ENCODE results near the gene UPF3A. TPM values are rescaled to one million over a fixed set of nuclear protein-coding genes. Genes with fewer than 3 reads are reported as not detected.
"Not testable (repeated sequence)": the region's sequence is repeated elsewhere in the genome, so short reads cannot be mapped to it uniquely, and the experiment has no call there.

Gene UPF3A
- total RNA-seq, 1 experiment from 2014 or later: 88.3 TPM

GRCh38 chr13:114244637-114245036 is 36.8 kb upstream of the UPF3A start:
- Histone ChIP-seq H3K4me1 (no peaks in the 10 kb centered on the region), H3K9me3 (no peaks in the 10 kb centered on the region), H3K4me3 (ENCODE audit: low read depth, low read length) (no peak overlapping the region), H3K27me3 (replicated peaks; ENCODE audit: control insufficient read depth, insufficient read depth, low read length) (no peaks in the 10 kb centered on the region), H3K36me3 (ENCODE audit: control insufficient read depth, insufficient read depth, low read length) (peaks cover 7% of the 10 kb centered on the region)
- no TSS peak for BruUV-seq (replicated peaks)
- no peak overlapping the region for H3K4me3 Mint-ChIP-seq (ENCODE audit: unreplicated experiment)
- H3K9me3 Mint-ChIP-seq (ENCODE audit: unreplicated experiment): no peaks in the 10 kb centered on the region
- peaks cover 83% of the 10 kb centered on the region for H3K36me3 Mint-ChIP-seq (ENCODE audit: insufficient read depth, unreplicated experiment)
- POLR2A ChIA-PET: no interaction called here
- TF ChIP-seq CTCF (IDR thresholded peaks at IDR 0.05; ENCODE audit: insufficient read depth in 1 of 2, low read depth in 1 of 2, low read length in 1 of 2, severe bottlenecking in 1 of 2, unreplicated experiment in 1 of 2): no peak
- no peaks in the 10 kb centered on the region for H3K27me3 Mint-ChIP-seq (ENCODE audit: insufficient read depth, unreplicated experiment)
- no peak overlapping the region for H3K27ac Mint-ChIP-seq (ENCODE audit: unreplicated experiment)
- CTCF ChIA-PET: no interaction called here
- intact Hi-C loops (cut with micrococcal nuclease; ENCODE audit: unreplicated experiment): no loop called here
- DNase-seq: no peak
- H3K4me1 Mint-ChIP-seq (ENCODE audit: low read depth, unreplicated experiment): no peaks in the 10 kb centered on the region

GRCh38 chr13:114248011-114248410 is 33.4 kb upstream of the UPF3A start:
- POLR2A ChIA-PET: no interaction called here

GRCh38 chr13:114249077-114249476 is 32.3 kb upstream of the UPF3A start:
- POLR2A ChIA-PET: no interaction called here
- intact Hi-C loops (cut with micrococcal nuclease; ENCODE audit: unreplicated experiment): no loop called here

More at GRCh38 chr13:114248011-114248410, 33.4 kb upstream of the UPF3A start:
- no TSS peak for BruUV-seq (replicated peaks)
- H3K9me3 ChIP-seq: no peaks in the 10 kb centered on the region
- Mint-ChIP-seq H3K27me3 (ENCODE audit: insufficient read depth, unreplicated experiment) (no peaks in the 10 kb centered on the region), H3K36me3 (ENCODE audit: insufficient read depth, unreplicated experiment) (peaks cover 68% of the 10 kb centered on the region), H3K9me3 (ENCODE audit: unreplicated experiment) (no peaks in the 10 kb centered on the region), H3K4me3 (ENCODE audit: unreplicated experiment) (no peak overlapping the region), H3K27ac (ENCODE audit: unreplicated experiment) (no peak overlapping the region), H3K4me1 (ENCODE audit: low read depth, unreplicated experiment) (no peaks in the 10 kb centered on the region)
- no peak for TF ChIP-seq CTCF (IDR thresholded peaks at IDR 0.05; ENCODE audit: insufficient read depth in 1 of 2, low read depth in 1 of 2, low read length in 1 of 2, severe bottlenecking in 1 of 2, unreplicated experiment in 1 of 2)
- intact Hi-C loops (cut with micrococcal nuclease; ENCODE audit: unreplicated experiment): no loop called here
- CTCF ChIA-PET: no interaction called here
- no peaks in the 10 kb centered on the region for H3K4me1 ChIP-seq
- no peak for DNase-seq
- H3K4me3 ChIP-seq (ENCODE audit: low read depth, low read length): no peak overlapping the region
- no peaks in the 10 kb centered on the region for H3K27me3 ChIP-seq (replicated peaks; ENCODE audit: control insufficient read depth, insufficient read depth, low read length)
- H3K36me3 ChIP-seq (ENCODE audit: control insufficient read depth, insufficient read depth, low read length): peaks cover 3% of the 10 kb centered on the region

GRCh38 chr13:114251639-114252440 is 29.6 kb upstream of the UPF3A start:
- DNase-seq; H3K9me3 ChIP-seq; H3K27me3 ChIP-seq (replicated peaks; ENCODE audit: control insufficient read depth, insufficient read depth, low read length); H3K4me3 Mint-ChIP-seq (ENCODE audit: unreplicated experiment); CTCF ChIA-PET; POLR2A ChIA-PET; H3K4me1 ChIP-seq; BruUV-seq (replicated peaks); H3K9me3 Mint-ChIP-seq (ENCODE audit: unreplicated experiment); H3K27ac Mint-ChIP-seq (ENCODE audit: unreplicated experiment); H3K4me1 Mint-ChIP-seq (ENCODE audit: low read depth, unreplicated experiment); intact Hi-C loops (cut with micrococcal nuclease; ENCODE audit: unreplicated experiment); H3K36me3 ChIP-seq (ENCODE audit: control insufficient read depth, insufficient read depth, low read length); H3K4me3 ChIP-seq (ENCODE audit: low read depth, low read length); H3K27me3 Mint-ChIP-seq (ENCODE audit: insufficient read depth, unreplicated experiment): not testable (repeated sequence)
- peaks cover 66% of the 10 kb centered on the region for H3K36me3 Mint-ChIP-seq (ENCODE audit: insufficient read depth, unreplicated experiment)

More at GRCh38 chr13:114249077-114249476, 32.3 kb upstream of the UPF3A start:
- H3K4me3 Mint-ChIP-seq (ENCODE audit: unreplicated experiment): no peak overlapping the region
- H3K4me1 Mint-ChIP-seq (ENCODE audit: low read depth, unreplicated experiment): no peaks in the 10 kb centered on the region
- peaks cover 3% of the 10 kb centered on the region for H3K36me3 ChIP-seq (ENCODE audit: control insufficient read depth, insufficient read depth, low read length)
- H3K27ac Mint-ChIP-seq (ENCODE audit: unreplicated experiment): no peak overlapping the region
- CTCF ChIA-PET: interaction anchor here (0.6 kb wide), 1 partner anchor 87 kb away, joined by 5 read pairs; no protein-coding TSS in a partner anchor
- no TSS peak for BruUV-seq (replicated peaks)
- peaks cover 68% of the 10 kb centered on the region for H3K36me3 Mint-ChIP-seq (ENCODE audit: insufficient read depth, unreplicated experiment)
- no peaks in the 10 kb centered on the region for H3K27me3 ChIP-seq (replicated peaks; ENCODE audit: control insufficient read depth, insufficient read depth, low read length)
- H3K4me3 ChIP-seq (ENCODE audit: low read depth, low read length): no peak overlapping the region
- DNase-seq: no peak
- no peaks in the 10 kb centered on the region for H3K4me1 ChIP-seq
- H3K9me3 ChIP-seq: no peaks in the 10 kb centered on the region
- H3K9me3 Mint-ChIP-seq (ENCODE audit: unreplicated experiment): no peaks in the 10 kb centered on the region
- no peak for TF ChIP-seq CTCF (IDR thresholded peaks at IDR 0.05; ENCODE audit: insufficient read depth in 1 of 2, low read depth in 1 of 2, low read length in 1 of 2, severe bottlenecking in 1 of 2, unreplicated experiment in 1 of 2)
- H3K27me3 Mint-ChIP-seq (ENCODE audit: insufficient read depth, unreplicated experiment): no peaks in the 10 kb centered on the region
